GM18502 (cell line): ENCODE results near the gene IDUA.

Source experiments
- ATAC-seq: cut with Tn5 transposase; IDR thresholded peaks from one replicate; pipeline ENCODE4 v1.9.1; 2021; ENCODE audit warnings: mild to moderate bottlenecking; ENCODE audit not compliant: unreplicated experiment, poor library complexity

The IDUA gene

GRCh38 chr4:985123-985830 lies 1.6 kb upstream of the IDUA start:
- ATAC-seq: no peak

GRCh38 chr4:986428-986878 lies 391 bp upstream of the IDUA start:
- ATAC-seq: peak; percentile 24

GRCh38 chr4:987624-988513 lies 1.0 kb downstream of the IDUA start:
- no peak for ATAC-seq

GRCh38 chr4:988726-989721 lies 2.2 kb downstream of the IDUA start:
- no peak for ATAC-seq

GRCh38 chr4:989722-990471 lies 3.1 kb downstream of the IDUA start:
- no peak for ATAC-seq

- no peak for ATAC-seq
These were observed 4.0 kb downstream of the IDUA start for GRCh38 chr4:990746-991367.

GRCh38 chr4:991451-992296 lies 4.8 kb downstream of the IDUA start:
- ATAC-seq: no peak

GRCh38 chr4:992297-993110 lies 5.7 kb downstream of the IDUA start:
- ATAC-seq: no peak

GRCh38 chr4:993111-994029 lies 6.5 kb downstream of the IDUA start, which contains the start of gene SLC26A1:
Gene SLC26A1, minus strand, starts transcription at chr4:993404. Its CDS starts 1,701 bp downstream, at chr4:991703.
- ATAC-seq: no peak

- ATAC-seq: no peak
These were observed 8.6 kb downstream of the IDUA start for GRCh38 chr4:995311-996026.

- no peak for ATAC-seq
These were observed 9.5 kb downstream of the IDUA start for GRCh38 chr4:996030-996996.

- no peak for ATAC-seq
These were observed 10.1 kb downstream of the IDUA start for GRCh38 chr4:996997-997374.

- ATAC-seq: no peak
These were observed 10.7 kb downstream of the IDUA start for GRCh38 chr4:997375-998071.

GRCh38 chr4:998096-998691 lies 11.3 kb downstream of the IDUA start:
- ATAC-seq: no peak
